ENCODE data around the gene ETV6.
"Not testable (repeated sequence)": the region's sequence is repeated elsewhere in the genome, so short reads cannot be mapped to it uniquely, and the experiment has no call there.

Gene ETV6

DNA sequence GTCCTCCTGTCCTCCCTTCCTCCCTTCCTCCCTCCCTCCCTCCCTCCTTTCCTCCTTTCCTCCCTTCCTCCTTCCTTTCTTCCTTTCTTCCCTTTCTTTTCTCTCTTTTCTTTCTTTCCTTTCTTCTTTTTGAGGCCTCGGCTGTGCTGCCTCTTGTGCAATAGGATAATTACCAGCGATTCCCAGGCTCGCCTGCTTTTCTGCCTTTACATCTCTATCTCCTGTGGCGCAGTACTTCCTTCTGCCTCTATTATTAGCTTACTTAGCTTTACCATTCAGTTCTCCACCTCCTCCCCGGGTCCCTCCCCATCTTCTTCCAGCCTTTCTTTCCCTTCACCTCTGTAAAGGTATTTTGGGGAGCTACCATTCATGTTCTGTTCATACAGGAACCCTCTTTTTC lies 19.9 kb downstream of the ETV6 start:
- DNase-seq (ENCODE audit: low read depth), result no peak

DNA sequence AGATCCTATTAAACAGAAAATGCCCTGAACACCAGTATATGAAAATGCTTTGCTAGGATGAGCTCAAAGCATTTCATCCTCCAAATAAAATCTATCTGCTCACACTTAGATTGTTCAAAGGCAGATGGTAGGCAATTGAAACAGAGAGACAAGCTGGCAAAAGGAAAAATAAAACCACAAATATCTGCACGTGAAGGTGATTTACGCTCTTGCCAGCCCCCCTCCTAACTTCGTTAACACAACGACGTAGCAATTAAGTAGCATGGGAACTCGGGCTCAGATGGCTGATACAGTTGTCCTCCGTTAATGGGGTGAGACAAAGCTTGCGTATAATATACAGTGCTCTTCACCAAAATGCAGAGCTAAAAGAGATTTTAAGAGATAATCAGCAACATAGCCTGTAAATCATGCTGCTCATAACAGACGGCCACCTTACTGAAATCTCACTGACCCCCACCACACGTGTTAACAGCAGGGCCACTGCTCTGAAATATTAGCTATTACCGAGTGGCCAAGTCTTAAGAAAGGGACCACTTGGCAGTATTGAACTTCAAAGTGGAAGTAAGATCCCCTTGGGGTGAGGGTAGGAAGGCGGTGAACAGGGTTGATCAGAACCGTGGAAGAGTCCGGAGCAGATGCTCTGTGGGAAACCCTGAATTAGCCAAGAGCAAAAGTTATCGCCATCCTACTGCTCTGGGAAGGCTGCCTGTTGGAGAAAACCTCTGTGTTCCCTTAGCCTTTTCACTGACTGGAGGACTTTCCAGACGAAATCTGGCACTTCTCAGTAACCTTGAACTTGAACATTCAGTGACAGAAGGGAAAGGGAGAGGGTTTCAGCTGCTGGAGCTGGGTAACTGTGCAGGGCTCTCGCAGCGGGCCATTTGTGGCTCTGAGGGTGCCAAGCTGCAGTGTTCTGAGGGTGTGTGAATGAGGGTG lies 23.1 kb downstream of the ETV6 start:
- no peak for DNase-seq (ENCODE audit: low read depth)

DNA sequence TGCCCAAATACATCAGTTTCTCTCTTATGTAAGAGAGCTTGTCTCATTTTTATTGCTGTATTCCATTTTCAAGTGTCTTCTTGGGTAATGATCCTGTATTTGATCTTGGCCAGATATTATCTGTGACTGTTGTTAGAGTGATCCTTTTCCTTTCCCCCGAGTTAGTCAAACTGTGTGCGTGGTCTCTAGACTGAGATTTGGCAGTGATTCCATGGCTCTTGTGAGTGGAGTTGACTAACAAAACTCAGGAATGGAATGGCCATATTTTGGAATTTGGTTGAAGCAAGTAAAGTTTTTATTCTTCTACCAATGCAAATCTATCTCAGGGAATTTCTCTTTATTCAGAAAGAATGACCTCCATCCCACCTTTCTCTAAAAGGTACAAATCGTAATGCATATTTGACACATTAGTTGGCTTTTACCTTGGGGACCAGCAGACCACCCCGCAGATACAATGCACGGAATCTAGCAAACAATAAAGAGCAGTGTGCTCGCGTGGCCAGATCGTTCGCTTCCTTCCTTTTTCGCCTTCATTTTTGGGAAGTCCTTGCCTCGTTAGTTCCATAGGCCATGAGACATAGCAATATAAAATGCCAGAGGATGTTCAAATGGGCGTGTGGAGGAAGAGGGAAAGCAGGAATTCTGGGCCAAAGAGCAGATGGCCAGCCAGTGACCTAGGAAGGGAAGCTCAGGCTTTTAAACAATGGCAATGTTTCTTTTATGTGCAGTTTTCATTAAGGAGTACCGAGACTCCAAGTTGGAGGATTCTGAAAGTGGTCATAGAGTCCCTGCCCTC lies 24.4 kb downstream of the ETV6 start:
- DNase-seq (ENCODE audit: low read depth), result no peak

DNA sequence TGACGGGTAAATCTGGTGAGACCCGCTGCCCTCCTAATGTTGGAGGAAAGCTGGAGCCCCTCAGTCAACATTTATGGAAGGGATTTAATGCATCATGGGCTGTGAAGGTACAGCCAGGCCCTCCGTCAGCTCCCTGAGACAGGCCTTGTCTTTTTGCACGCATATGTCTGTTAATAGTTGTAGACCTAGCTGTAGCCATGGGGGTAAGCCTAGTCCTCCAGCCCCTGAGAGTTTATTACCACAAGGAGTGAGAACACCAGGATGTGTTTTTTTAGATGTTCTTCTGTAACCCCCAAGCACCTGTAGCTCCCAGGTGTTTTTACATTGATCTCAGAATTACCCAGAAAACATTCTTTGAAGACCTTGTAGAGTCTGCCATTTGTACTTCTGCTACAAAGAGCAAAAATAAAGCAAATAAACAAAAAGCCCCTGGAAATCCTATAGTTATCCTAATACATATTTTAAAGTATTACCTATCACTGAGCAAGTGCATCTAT lies 25.5 kb downstream of the ETV6 start:
- no peak for DNase-seq (ENCODE audit: low read depth)

DNA sequence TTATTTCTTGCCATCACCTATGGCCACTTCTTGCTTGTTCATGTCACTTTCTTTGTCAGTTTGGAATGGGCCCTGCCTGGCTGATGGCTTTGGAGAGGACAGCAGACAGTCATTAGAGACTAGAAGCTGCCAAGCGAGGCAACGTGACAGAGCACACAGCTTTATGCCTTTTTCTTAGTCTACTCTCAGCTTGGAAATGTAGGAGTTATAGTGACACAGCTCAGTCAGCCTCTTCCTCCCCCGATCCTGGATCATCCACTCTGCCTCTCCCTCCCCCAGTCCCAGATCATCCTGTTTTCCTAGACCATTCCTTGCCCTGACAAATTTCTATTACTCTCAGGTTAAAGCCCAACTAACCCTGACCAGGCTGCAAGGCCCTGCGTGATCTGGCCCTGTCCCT lies 26.6 kb downstream of the ETV6 start:
- no peak for DNase-seq (ENCODE audit: low read depth)

DNA sequence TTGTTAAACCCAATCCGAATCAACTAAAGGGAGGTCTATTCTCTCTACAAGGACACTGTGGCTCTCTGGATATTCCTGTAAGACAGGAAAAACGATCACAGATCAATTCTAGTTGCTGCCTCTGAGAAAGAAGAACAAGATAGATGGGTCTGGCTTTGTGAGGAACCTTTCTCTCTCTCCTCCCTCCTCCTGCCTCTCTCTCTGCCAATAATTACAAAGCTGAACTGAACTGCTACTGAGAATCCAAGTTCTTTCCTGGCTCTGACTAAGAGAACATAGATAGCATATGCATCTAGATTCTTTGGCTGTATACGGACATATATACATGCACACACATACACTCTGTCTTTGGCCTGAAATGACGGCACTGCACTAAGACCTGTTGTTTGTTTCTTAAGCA lies 27.6 kb downstream of the ETV6 start:
- DNase-seq (ENCODE audit: low read depth), result no peak

DNA sequence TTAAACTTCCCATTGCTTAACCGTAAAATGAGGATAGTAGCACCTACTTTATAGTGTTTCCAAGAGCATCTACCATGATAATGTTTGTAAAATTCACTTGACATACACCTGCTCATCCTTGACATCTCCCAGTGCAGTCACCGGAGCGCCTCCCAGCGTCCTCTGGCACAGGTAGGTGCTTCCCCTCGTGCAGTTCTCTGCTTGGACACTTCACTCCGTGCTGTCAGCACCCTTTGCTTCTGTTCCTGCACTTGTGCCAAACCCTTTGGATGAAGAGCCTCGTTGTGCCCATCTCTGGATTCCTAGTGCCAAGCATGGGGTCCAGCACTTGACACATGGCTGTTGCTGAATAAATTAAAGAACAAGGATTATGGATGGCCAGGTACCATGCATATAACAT lies 28.3 kb downstream of the ETV6 start:
- no peak for DNase-seq (ENCODE audit: low read depth)

DNA sequence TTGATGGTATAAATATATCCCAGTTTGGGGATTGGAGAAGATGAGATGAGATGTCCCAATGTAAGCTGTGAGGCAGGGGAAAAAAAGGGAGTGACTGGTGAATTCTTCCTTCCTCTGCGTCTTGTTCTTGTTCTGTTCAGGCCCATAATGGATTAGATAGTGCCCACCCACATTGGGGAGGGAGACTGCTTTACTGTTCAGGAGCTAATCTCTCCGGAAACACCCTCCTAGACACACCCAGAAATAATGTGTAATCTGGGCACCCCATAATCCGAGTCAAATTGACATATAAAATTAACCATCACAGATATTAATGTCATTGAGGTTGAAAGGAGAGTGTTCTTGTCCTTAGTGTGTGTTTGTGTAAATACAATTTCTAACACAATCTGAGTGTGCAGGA lies 29.3 kb downstream of the ETV6 start:
- DNase-seq (ENCODE audit: low read depth), result no peak

DNA sequence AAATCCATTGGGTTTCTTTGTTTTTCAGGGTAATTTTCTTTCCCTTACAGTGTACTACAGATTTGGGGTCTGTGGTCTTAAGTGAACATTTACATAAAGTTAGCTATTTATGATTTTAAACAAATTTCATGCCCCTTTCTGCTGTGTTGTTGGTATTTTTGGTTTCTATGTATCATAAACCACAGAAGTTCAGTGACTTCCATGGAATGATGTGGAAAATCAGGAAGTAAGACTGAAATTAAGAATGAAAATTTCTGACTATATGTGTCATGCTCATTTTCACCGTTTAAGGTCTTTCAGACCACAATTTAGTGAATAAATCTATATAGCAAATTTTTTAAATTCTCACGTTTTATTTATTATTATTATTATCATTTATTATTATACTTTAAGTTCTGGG lies 31.7 kb downstream of the ETV6 start:
- no peak for DNase-seq (ENCODE audit: low read depth)

DNA sequence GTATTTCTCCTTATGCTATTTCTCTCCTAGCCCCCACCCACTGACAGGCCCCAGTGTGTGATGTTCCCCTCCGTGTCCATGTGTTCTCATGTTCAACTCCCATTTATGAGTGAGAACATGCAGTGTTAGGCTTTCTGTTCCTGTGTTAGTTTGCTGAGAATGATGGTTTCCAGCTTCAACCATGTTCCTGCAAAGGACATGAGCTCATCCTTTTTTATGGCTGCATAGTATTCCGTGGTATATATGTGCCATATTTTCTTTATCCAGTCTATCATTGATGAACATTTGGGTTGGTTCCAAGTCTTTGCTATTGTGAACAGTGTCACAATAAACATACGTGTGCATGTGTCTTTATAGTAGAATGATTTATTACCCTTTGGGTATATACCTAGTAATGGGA lies 32.2 kb downstream of the ETV6 start:
- not testable (repeated sequence) for DNase-seq (ENCODE audit: low read depth)

DNA sequence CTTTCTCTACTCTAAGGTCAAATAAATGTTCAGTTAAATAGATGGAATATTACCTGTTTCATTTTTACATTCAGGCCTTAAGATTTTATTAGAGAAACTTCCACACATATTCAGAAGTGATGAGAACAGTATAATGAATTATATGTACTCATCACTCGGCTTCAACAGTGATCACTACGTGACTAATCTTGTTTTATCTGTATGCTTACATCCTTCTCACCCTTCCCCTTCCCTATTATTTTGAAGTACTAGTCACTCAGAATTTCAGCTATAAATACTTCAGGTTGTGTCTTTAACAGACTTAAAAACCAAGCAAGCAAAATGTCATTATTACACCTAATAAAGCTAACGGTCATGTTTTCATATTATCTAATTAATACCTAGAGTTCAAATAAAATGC lies 34.9 kb downstream of the ETV6 start:
- DNase-seq (ENCODE audit: low read depth), result no peak

DNA sequence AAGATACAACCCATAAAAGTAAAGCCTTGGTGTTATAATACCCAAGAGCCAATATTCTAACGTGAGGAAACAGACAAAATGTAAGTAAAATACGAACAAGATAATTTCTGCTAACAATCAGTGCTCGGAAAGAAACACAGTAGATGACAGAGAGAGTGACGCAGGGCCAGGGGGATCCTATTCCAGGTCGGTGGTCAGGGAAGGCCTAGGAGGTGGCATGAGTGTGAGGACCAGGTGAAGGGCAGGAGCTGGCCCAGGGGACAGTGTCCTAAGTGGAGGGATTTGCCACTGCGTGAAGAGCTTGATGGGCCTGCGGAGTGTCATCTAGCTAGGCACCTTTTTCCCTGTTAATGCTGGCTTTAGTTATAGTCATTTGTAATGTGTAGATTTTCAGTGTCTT lies 35.3 kb downstream of the ETV6 start:
- DNase-seq (ENCODE audit: low read depth), result no peak

DNA sequence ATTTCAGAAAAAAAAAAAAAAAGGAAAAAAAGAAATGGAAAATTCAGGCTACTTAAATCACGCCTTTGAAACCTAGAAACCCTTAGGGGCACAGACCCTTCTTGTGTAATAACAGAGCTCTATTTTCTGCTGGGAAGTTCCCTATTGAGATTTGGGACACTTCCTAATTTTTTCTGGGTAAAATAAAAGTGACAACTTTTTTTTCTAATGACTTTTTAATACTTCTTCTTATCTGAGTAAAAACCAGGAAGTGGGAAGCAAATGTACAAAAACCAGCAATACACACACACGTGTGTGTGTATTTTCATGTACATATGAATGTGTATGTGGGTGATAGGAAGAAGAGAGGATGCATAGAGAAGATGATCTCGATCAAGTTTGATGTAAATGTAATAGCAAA lies 35.8 kb downstream of the ETV6 start:
- no peak for DNase-seq (ENCODE audit: low read depth)

DNA sequence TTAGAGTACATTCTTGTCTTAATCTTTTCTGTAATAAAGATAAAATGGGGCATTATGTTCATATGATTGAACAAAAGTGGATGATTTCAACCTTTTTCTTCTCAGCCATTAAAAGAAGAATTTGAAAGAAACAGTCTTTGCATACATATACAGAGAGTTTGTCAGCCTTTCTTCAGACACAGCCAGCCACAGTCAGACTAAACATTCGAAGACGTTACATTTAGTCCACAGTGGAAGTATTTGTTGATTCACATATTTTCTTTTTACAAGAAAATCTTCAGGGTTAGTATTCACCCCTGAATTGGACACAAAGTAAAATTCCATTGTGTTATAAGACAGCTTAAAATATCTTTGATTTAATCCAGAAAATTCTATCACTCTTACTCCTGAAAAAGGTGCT lies 36.2 kb downstream of the ETV6 start:
- DNase-seq (ENCODE audit: low read depth), result no peak

DNA sequence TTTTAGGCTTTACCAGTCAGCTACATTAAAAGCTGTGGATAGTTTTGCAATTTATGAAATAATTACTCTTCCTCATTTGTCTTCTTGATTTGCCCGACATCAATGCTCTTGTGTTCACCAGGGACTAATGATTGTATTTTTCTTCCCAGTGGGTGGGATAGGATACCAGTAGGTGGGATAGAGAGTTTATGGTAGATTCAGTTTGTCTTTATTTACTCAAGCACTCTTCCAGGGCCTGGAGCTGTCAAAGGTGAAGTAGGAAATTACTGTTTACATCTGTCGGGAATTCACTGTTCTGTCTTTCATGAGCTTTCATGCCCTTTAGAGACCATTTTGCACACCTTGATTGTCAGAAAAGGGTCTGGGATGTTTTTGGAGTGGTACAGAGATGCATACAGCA lies 36.6 kb downstream of the ETV6 start:
- no peak for DNase-seq (ENCODE audit: low read depth)

DNA sequence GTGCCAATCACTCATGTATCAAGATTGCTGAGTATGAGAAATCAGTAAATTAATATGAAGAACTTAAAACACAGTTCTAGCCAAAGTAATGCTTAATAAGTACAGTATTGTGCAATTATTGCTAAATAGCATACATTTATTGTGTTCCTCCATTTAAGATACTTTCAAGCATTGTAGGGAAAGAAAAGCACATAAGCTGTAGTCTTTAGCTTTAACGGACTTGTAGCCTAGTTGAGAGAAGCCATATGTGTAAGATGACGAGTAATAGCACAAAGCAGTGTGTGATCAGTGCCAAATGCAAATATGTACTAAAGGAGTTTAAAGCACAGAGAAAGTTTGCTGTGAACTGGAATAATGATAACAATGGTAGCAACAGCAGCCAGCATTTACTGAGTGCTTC lies 38.1 kb downstream of the ETV6 start:
- DNase-seq (ENCODE audit: low read depth), result no peak

DNA sequence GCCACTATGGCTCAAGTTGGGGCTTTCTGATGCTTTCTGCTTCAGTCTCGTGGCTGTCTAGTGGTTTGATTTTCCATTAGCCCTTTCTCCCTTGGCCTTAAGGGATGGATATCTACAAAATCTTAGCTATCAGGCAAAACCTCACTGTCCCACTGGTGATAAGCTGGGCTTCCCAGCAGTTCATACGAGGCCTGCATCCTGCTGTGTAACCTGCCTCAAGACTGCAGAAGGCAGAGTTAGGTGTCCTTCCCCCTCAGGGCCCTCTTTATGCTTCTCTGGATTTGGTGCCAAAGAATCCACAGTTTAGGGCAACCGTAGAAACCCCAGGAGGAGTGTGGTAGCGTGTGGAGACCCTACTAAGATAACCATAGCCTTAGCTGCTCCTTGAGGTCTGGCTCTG lies 38.9 kb downstream of the ETV6 start:
- DNase-seq (ENCODE audit: low read depth), result no peak

DNA sequence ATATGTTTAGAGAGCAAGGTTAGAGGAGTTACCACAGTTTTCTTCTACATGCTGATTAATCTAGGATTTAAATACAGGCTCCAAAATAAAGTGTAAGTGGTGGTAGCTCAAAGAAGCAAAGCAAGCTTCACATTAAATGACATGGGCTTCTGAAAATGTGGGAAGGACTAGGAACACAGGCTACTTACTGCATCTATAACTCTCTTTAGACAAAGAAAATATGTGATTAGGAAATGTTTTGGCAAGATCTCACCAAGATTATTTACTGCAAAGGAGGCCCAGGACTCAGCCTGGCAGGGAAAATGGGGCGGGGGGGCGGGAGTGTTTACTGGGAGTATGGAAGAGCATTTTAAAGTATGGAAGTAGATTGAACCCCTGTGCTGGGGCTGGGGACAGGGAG lies 39.4 kb downstream of the ETV6 start:
- no peak for DNase-seq (ENCODE audit: low read depth)

DNA sequence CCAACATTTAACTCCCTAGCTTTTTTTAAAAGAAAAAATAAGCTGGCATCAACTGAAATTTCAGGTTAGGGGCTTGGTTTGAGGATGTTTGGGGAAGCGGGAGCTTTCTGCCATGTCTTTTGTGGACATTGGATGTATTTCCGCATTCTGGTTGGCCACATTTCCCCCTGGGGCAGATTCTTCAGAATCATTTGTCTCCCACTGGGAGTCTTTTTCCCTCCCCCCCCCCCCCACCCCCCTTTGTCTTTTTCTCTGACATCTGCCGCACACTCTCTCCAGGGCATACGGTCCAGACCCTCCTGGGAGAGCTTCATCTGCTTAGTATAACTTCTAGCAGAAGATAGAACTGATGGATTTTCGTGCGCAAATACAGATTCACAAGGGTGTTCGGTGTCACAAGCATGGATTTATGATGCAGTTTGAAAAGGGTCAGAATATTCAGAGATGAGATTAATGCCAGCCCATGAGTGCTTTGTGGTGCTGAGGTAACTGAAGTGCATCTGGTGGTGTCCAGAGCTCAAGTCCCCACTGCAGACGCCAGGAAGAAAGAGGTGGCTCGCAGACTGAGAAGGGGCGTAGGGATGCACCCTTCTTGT lies 40.2 kb downstream of the ETV6 start:
- DNase-seq (ENCODE audit: low read depth), result no peak

DNA sequence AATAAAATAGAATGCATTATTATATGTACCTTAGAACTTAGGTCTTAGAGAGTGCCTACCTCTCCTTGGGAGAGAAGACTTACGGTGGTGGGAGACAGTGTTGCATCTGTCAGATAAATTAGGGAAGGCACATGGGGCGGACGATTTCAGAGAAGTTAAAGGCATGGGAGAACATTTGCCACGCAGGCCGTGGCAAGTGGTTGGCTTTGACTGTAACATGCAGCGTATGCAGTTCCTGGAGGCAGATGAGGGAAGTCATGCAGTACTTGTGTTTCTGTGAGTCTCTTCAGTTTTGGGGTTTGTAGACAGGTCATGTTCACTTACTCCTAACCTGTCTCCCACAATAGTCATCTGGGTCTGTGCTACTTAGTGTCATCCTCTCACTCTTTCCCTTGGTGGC lies 43.6 kb downstream of the ETV6 start:
- no peak for DNase-seq (ENCODE audit: low read depth)

DNA sequence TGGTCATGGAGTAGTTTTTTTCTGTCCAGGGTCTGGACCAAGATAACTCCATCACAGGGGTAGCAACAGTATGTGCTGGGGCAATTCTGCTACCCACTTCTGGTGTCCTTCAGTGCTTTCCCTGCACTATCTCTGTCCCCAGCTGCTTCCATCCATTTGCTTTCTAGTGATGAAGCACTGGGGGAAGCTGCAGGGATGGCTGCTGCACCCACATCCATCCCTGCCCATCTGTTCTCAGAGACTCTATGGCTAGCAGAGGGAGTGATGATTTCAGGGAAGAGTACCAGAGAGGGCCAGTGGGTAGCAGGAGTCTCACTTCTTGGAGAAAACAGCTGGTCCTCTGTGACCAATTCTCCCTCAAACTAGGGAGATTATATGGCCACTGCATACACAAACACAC lies 44.1 kb downstream of the ETV6 start:
- no peak for DNase-seq (ENCODE audit: low read depth)

DNA sequence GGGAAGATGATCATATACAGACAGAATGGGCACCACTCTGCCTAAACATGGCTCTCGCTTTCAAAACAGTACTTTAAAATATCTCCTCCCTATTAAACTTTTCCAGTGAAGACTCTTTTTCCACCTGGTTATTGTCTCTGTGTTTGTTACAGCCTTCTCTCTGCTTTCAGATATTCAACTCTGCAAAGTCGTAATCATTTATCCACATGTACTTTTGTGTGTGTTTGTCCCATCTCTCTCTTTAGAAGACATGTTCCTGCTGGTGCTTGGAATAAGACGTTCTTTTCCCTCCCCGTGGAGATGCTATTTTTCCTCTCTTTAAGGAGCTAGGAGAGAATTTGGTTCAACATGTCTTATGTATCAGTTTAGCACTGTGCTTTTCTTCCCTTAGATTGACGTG lies 45.1 kb downstream of the ETV6 start:
- no peak for DNase-seq (ENCODE audit: low read depth)

DNA sequence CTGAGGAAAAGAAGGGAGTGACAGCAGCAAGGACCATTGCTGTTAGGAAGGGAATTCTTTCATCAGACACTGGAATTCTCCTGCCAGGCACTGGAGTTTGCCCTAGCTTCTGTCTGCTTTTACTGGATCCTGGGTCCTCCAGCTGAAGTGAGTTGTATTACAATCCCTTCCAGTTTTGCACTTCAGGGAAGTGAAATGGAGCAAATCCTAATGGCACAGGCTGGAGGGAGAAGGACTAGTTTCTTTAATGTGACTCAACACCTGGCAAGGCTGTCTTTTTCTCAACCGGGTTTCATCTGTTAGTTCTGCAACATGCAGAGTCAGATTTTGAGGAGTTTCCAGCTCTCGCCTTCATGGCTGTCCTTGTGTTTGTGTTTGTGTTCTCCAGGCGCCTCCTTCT lies 45.8 kb downstream of the ETV6 start:
- no peak for DNase-seq (ENCODE audit: low read depth)
